HG02840 (cell line): Measurements from ENCODE around the gene KSR1.

Source experiments
- ATAC-seq: cut with Tn5 transposase; IDR thresholded peaks from one replicate; pipeline ENCODE4 v1.9.1; 2021; ENCODE audit warnings: mild to moderate bottlenecking, moderate library complexity, moderate number of reproducible peaks; ENCODE audit not compliant: unreplicated experiment, low FRiP score

The KSR1 gene

GRCh38 chr17:27532269-27533263 is 76.3 kb downstream of the KSR1 start:
- no peak for ATAC-seq

- no peak for ATAC-seq
These were observed 77.9 kb downstream of the KSR1 start for GRCh38 chr17:27533874-27534815.

GRCh38 chr17:27535178-27535928 is 79.1 kb downstream of the KSR1 start:
- no peak for ATAC-seq

- no peak for ATAC-seq
These were observed 79.7 kb downstream of the KSR1 start for GRCh38 chr17:27535975-27536374.

GRCh38 chr17:27536781-27537180 is 80.5 kb downstream of the KSR1 start:
- ATAC-seq = no peak

GRCh38 chr17:27538156-27538955 is 82.1 kb downstream of the KSR1 start:
- ATAC-seq = no peak

GRCh38 chr17:27539152-27539551 is 82.9 kb downstream of the KSR1 start:
- ATAC-seq = no peak

- no peak for ATAC-seq
These were observed 83.6 kb downstream of the KSR1 start for GRCh38 chr17:27539794-27540317.

GRCh38 chr17:27540318-27541101 is 84.3 kb downstream of the KSR1 start:
- no peak for ATAC-seq

GRCh38 chr17:27541301-27542023 is 85.2 kb downstream of the KSR1 start:
- ATAC-seq = no peak

- no peak for ATAC-seq
These were observed 86.7 kb downstream of the KSR1 start for GRCh38 chr17:27542841-27543463.

GRCh38 chr17:27543464-27543856 is 87.2 kb downstream of the KSR1 start:
- no peak for ATAC-seq

GRCh38 chr17:27543958-27544349 is 87.7 kb downstream of the KSR1 start:
- ATAC-seq = no peak

- ATAC-seq = peak; percentile 83
These were observed 88.3 kb downstream of the KSR1 start for GRCh38 chr17:27544350-27545131.

- no peak for ATAC-seq
These were observed 89.4 kb downstream of the KSR1 start for GRCh38 chr17:27545562-27546229.

- no peak for ATAC-seq
These were observed 90.5 kb downstream of the KSR1 start for GRCh38 chr17:27546624-27547300.
